Progenitor cell of endocrine pancreas (in vitro differentiated cells): ENCODE measurements around the gene FRMPD4. TPM values are rescaled to one million over a fixed set of nuclear protein-coding genes. Genes with fewer than 3 reads are reported as not detected.

ENCODE experiments used
- DNase-seq: peaks from one replicate; pipeline ENCODE4 v3.0.0; 2021; ENCODE audit warnings: low spot score; ENCODE audit not compliant: unreplicated experiment
- H3K27ac Mint-ChIP-seq: 2 replicates; pipeline ENCODE4 v1.8.0; 2021; ENCODE audit warnings: mild to moderate bottlenecking, moderate library complexity, mixed read lengths
- H3K27me3 Mint-ChIP-seq: 2 replicates; pipeline ENCODE4 v1.8.0; 2021; ENCODE audit warnings: mixed read lengths
- H3K36me3 Mint-ChIP-seq: 2 replicates; pipeline ENCODE4 v1.8.0; 2022; ENCODE audit warnings: mixed read lengths; ENCODE audit not compliant: insufficient read depth
- H3K4me1 Mint-ChIP-seq: 2 replicates; pipeline ENCODE4 v1.8.0; 2021; ENCODE audit warnings: low read depth, mixed read lengths
- H3K4me3 Mint-ChIP-seq: 2 replicates; pipeline ENCODE4 v1.8.0; 2021; ENCODE audit warnings: low read depth, mild to moderate bottlenecking, moderate library complexity, mixed read lengths
- H3K9me3 Mint-ChIP-seq: 2 replicates; pipeline ENCODE4 v1.8.0; 2021; ENCODE audit warnings: low read depth, mixed read lengths
- CTCF ChIP-seq: fragments of 200-600 bp; sonication (generic); IDR thresholded peaks from one replicate; pipeline ENCODE4 v1.5.0; 2021; ENCODE audit warnings: antibody characterized with exemption, mild to moderate bottlenecking; ENCODE audit not compliant: unreplicated experiment
- total RNA-seq: library from RNA; stranded (reverse); gene quantifications from 2 replicates; pipeline ENCODE4 v1.2.1, GENCODE V29; 2021

The FRMPD4 gene
- total RNA-seq, 1 donor from 2014 or later, result 0.10 TPM

DNA sequence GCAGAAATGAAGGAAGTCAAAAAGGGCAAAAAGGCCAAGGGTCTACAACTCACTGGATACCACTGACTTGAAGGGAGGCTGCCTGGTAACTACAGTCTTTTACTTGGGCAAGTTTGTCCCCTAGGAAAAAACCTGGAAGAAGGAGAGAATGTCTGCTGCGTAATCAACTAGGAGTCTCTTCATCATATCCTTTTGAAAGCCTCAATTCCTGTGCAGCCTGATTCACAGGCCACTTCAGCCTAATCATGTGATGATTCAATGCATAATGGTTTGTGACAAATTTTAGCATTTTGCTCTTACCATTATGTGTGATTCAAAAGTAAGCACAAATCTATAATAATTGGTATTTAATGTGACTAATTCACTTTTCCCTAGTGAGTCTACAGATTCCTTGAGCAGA is 273.6 kb downstream of the FRMPD4 start:
- no peaks in the 10 kb centered on the region for H3K4me1 Mint-ChIP-seq
- H3K4me3 Mint-ChIP-seq, result no peak overlapping the region
- no peak overlapping the region for H3K27ac Mint-ChIP-seq
- H3K9me3 Mint-ChIP-seq, result peaks cover 8% of the 10 kb centered on the region
- no peaks in the 10 kb centered on the region for H3K36me3 Mint-ChIP-seq
- DNase-seq, result no peak
- no peaks in the 10 kb centered on the region for H3K27me3 Mint-ChIP-seq
- TF ChIP-seq CTCF, result no peak

DNA sequence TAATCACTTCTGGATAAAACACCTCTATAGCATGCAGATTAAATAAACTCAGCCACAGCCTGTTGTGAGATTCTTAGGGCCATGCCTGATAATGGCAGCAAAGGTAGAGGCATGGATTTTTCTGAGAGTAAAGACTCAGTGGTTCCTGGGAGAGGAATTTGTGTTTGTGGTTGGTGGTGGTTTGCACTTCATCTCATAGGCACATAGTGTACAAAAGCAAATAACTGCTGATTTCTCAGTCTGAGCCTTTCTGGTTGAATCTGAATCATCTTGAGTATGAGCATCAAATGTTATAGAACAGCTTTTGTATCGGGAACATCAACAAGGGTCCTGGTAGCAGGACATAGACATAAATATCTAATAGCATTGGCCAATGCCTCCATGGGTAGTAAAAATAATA is 274.3 kb downstream of the FRMPD4 start:
- DNase-seq, result no peak
- Mint-ChIP-seq H3K27me3 (no peaks in the 10 kb centered on the region), H3K4me3 (no peak overlapping the region), H3K36me3 (no peaks in the 10 kb centered on the region), H3K9me3 (peaks cover 8% of the 10 kb centered on the region), H3K27ac (no peak overlapping the region), H3K4me1 (no peaks in the 10 kb centered on the region)
- TF ChIP-seq CTCF, result no peak

- no peak overlapping the region for H3K27ac Mint-ChIP-seq
- TF ChIP-seq CTCF, result no peak
- no peak for DNase-seq
- no peaks in the 10 kb centered on the region for H3K36me3 Mint-ChIP-seq
- H3K4me3 Mint-ChIP-seq, result no peak overlapping the region
- peaks cover 2% of the 10 kb centered on the region for H3K4me1 Mint-ChIP-seq
- no peaks in the 10 kb centered on the region for H3K27me3 Mint-ChIP-seq
- H3K9me3 Mint-ChIP-seq, result peaks cover 16% of the 10 kb centered on the region
Observed at GRCh38 chrX:12419591-12419990, 281.3 kb downstream of the FRMPD4 start.

- H3K4me3 Mint-ChIP-seq, result no peak overlapping the region
- TF ChIP-seq CTCF, result no peak
- H3K36me3 Mint-ChIP-seq, result no peaks in the 10 kb centered on the region
- H3K4me1 Mint-ChIP-seq, result peaks cover 2% of the 10 kb centered on the region
- H3K27ac Mint-ChIP-seq, result no peak overlapping the region
- DNase-seq, result no peak
- H3K9me3 Mint-ChIP-seq, result peaks cover 9% of the 10 kb centered on the region
- H3K27me3 Mint-ChIP-seq, result no peaks in the 10 kb centered on the region
Observed at GRCh38 chrX:12421918-12422317, 283.6 kb downstream of the FRMPD4 start.

- TF ChIP-seq CTCF, result no peak
Observed at GRCh38 chrX:12423346-12423745, 285.1 kb downstream of the FRMPD4 start.

More at GRCh38 chrX:12423346-12423745, 285.1 kb downstream of the FRMPD4 start:
- H3K36me3 Mint-ChIP-seq, result no peaks in the 10 kb centered on the region
- H3K9me3 Mint-ChIP-seq, result peaks cover 13% of the 10 kb centered on the region
- peaks cover 2% of the 10 kb centered on the region for H3K4me1 Mint-ChIP-seq
- no peak overlapping the region for H3K4me3 Mint-ChIP-seq
- no peak for DNase-seq
- H3K27ac Mint-ChIP-seq, result no peak overlapping the region
- no peaks in the 10 kb centered on the region for H3K27me3 Mint-ChIP-seq
